ENCODE data around the gene SLFN14.

- TF ChIP-seq, protein P1, sequence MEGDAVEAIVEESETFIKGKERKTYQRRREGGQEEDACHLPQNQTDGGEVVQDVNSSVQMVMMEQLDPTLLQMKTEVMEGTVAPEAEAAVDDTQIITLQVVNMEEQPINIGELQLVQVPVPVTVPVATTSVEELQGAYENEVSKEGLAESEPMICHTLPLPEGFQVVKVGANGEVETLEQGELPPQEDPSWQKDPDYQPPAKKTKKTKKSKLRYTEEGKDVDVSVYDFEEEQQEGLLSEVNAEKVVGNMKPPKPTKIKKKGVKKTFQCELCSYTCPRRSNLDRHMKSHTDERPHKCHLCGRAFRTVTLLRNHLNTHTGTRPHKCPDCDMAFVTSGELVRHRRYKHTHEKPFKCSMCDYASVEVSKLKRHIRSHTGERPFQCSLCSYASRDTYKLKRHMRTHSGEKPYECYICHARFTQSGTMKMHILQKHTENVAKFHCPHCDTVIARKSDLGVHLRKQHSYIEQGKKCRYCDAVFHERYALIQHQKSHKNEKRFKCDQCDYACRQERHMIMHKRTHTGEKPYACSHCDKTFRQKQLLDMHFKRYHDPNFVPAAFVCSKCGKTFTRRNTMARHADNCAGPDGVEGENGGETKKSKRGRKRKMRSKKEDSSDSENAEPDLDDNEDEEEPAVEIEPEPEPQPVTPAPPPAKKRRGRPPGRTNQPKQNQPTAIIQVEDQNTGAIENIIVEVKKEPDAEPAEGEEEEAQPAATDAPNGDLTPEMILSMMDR (conservative IDR thresholded peaks at IDR 0.05; ENCODE audit: low read depth, low read length) = no peak
- TF ChIP-seq EZH2phosphoT487 (IDR thresholded peaks at IDR 0.05; ENCODE audit: borderline replicate concordance, low read length) (no peak), EZH2 (IDR thresholded peaks at IDR 0.05; ENCODE audit: low read length, unreplicated experiment) (no peak)
These were observed 27.7 kb upstream of the SLFN14 start for GRCh38 chr17:35588196-35588920.

All from PC-3 (cell line).